Measurements from ENCODE around the gene TMEFF2.
"Not testable (repeated sequence)": the region's sequence is repeated elsewhere in the genome, so short reads cannot be mapped to it uniquely, and the experiment has no call there.

The TMEFF2 gene

GRCh38 chr2:192122141-192122540 lies 72.6 kb downstream of the TMEFF2 start:
- Histone ChIP-seq H3K9me3 (ENCODE audit: severe bottlenecking) (no peaks in the 10 kb centered on the region), H3K36me3 (ENCODE audit: low read depth) (no peaks in the 10 kb centered on the region), H3K27me3 (ENCODE audit: insufficient read depth, poor library complexity, severe bottlenecking) (no peaks in the 10 kb centered on the region), H3K27ac (ENCODE audit: poor library complexity, severe bottlenecking) (no peak overlapping the region), H3K4me3 (ENCODE audit: severe bottlenecking) (no peak overlapping the region), H3K4me1 (ENCODE audit: insufficient read depth, poor library complexity, severe bottlenecking) (no peaks in the 10 kb centered on the region)
- DNase-seq (ENCODE audit: low spot score) (no peak), ATAC-seq (ENCODE audit: low read depth) (no peak)
- TF ChIP-seq CTCF (IDR thresholded peaks at IDR 0.05; ENCODE audit: poor library complexity, severe bottlenecking): no peak

GRCh38 chr2:192119536-192119935 lies 75.2 kb downstream of the TMEFF2 start:
- no peaks in the 10 kb centered on the region for H3K36me3 ChIP-seq (ENCODE audit: low read depth)
- no peak for ATAC-seq (ENCODE audit: low read depth)
- H3K27me3 ChIP-seq (ENCODE audit: insufficient read depth, poor library complexity, severe bottlenecking): no peaks in the 10 kb centered on the region

GRCh38 chr2:192117705-192118104 lies 77.0 kb downstream of the TMEFF2 start:
- no peaks in the 10 kb centered on the region for H3K9me3 ChIP-seq (ENCODE audit: severe bottlenecking)
- DNase-seq (ENCODE audit: low spot score): no peak
- H3K4me3 ChIP-seq (ENCODE audit: severe bottlenecking): no peak overlapping the region
- no peak for ATAC-seq (ENCODE audit: low read depth)
- H3K4me1 ChIP-seq (ENCODE audit: insufficient read depth, poor library complexity, severe bottlenecking): no peaks in the 10 kb centered on the region
- no peaks in the 10 kb centered on the region for H3K36me3 ChIP-seq (ENCODE audit: low read depth)
- TF ChIP-seq CTCF (IDR thresholded peaks at IDR 0.05; ENCODE audit: poor library complexity, severe bottlenecking): no peak
- no peak overlapping the region for H3K27ac ChIP-seq (ENCODE audit: poor library complexity, severe bottlenecking)
- H3K27me3 ChIP-seq (ENCODE audit: insufficient read depth, poor library complexity, severe bottlenecking): no peaks in the 10 kb centered on the region

More at GRCh38 chr2:192119536-192119935, 75.2 kb downstream of the TMEFF2 start:
- no peak for TF ChIP-seq CTCF (IDR thresholded peaks at IDR 0.05; ENCODE audit: poor library complexity, severe bottlenecking)
- H3K9me3 ChIP-seq (ENCODE audit: severe bottlenecking): no peaks in the 10 kb centered on the region
- no peaks in the 10 kb centered on the region for H3K4me1 ChIP-seq (ENCODE audit: insufficient read depth, poor library complexity, severe bottlenecking)
- no peak overlapping the region for H3K27ac ChIP-seq (ENCODE audit: poor library complexity, severe bottlenecking)
- no peak for DNase-seq (ENCODE audit: low spot score)
- H3K4me3 ChIP-seq (ENCODE audit: severe bottlenecking): no peak overlapping the region

- H3K4me3 ChIP-seq (ENCODE audit: severe bottlenecking); H3K27ac ChIP-seq (ENCODE audit: poor library complexity, severe bottlenecking); DNase-seq (ENCODE audit: low spot score); ATAC-seq (ENCODE audit: low read depth); H3K36me3 ChIP-seq (ENCODE audit: low read depth); H3K4me1 ChIP-seq (ENCODE audit: insufficient read depth, poor library complexity, severe bottlenecking); H3K9me3 ChIP-seq (ENCODE audit: severe bottlenecking); H3K27me3 ChIP-seq (ENCODE audit: insufficient read depth, poor library complexity, severe bottlenecking): not testable (repeated sequence)
These were observed 83.2 kb downstream of the TMEFF2 start for GRCh38 chr2:192111536-192111935.

- Histone ChIP-seq H3K9me3 (ENCODE audit: severe bottlenecking) (no peaks in the 10 kb centered on the region), H3K27ac (ENCODE audit: poor library complexity, severe bottlenecking) (no peak overlapping the region), H3K4me1 (ENCODE audit: insufficient read depth, poor library complexity, severe bottlenecking) (no peaks in the 10 kb centered on the region), H3K27me3 (ENCODE audit: insufficient read depth, poor library complexity, severe bottlenecking) (no peaks in the 10 kb centered on the region), H3K4me3 (ENCODE audit: severe bottlenecking) (no peak overlapping the region), H3K36me3 (ENCODE audit: low read depth) (no peaks in the 10 kb centered on the region)
- TF ChIP-seq CTCF (IDR thresholded peaks at IDR 0.05; ENCODE audit: poor library complexity, severe bottlenecking): no peak
- ATAC-seq (ENCODE audit: low read depth) (no peak), DNase-seq (ENCODE audit: low spot score) (no peak)
These were observed 95.0 kb downstream of the TMEFF2 start for GRCh38 chr2:192099742-192100141.
